Measurements from ENCODE around the gene AKNAD1.
"Not testable (repeated sequence)": the region's sequence is repeated elsewhere in the genome, so short reads cannot be mapped to it uniquely, and the experiment has no call there.

The AKNAD1 gene

DNA sequence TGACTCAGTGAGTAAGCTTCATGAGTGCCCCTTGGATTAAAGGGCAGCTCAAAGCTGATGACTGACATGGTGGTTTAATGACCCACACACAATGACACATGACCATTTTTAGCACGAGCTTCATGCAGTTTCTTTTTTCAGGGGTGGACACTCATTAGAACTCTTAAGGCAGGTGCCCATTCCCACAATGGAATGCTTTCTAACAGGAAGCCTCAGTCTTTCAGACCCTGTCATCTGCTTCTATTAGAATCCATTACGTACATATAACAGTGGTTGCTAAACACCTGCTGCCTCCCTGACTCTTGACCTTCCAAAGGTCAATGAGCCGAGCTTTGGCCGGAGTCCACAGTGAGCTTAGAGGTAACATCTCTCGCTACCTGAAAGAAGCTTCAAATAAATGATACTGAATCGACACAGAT lies 27.4 kb downstream of the AKNAD1 start:
- DNase-seq = no peak

GRCh38 chr1:108828074-108828961 lies 28.6 kb downstream of the AKNAD1 start:
- DNase-seq = peak; percentile 38

- no peak for DNase-seq
These were observed 30.7 kb downstream of the AKNAD1 start for GRCh38 chr1:108826081-108826635.

- no peak for DNase-seq
These were observed 32.8 kb downstream of the AKNAD1 start for GRCh38 chr1:108824051-108824450.

DNA sequence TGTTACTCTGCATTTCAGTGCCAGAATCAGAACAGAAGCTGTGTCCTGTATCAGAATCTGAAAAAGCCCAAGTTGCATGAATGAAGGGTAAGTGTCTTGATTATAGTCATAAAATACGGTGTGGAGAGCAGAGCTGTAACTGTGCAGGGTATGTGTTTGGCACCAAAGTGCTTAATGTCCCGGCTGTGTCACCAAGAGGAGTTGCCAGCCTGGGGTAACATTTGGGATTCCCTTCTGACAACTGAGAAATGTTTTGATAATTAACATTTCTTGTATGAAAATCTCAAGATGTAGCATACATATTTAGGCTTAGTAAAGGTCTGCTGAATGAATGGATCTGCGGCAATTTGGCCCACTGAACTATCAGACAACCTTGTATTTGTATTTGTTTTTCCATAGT lies 33.3 kb downstream of the AKNAD1 start:
- DNase-seq = no peak

DNA sequence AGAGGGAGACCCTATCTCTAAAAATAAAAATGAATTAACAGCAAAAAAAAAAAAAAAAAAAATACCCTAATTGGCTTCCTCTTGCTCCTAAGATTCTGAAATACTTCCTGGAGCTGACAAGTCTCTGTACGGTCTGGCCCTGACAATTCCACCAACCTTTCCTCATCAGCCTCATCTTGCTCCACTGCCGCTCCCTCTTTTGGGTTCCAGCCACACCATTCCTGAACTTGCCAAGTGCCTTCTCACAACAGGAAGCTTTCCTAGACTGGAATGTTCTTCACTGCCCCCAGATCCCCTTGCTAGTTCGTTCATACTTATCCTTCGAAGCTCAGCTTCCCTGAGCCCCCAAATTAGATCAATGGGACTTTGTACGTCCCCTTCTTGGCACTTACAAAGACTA lies 37.0 kb downstream of the AKNAD1 start:
- no peak for DNase-seq

- DNase-seq = no peak
These were observed 39.1 kb downstream of the AKNAD1 start for GRCh38 chr1:108817811-108818210.

DNA sequence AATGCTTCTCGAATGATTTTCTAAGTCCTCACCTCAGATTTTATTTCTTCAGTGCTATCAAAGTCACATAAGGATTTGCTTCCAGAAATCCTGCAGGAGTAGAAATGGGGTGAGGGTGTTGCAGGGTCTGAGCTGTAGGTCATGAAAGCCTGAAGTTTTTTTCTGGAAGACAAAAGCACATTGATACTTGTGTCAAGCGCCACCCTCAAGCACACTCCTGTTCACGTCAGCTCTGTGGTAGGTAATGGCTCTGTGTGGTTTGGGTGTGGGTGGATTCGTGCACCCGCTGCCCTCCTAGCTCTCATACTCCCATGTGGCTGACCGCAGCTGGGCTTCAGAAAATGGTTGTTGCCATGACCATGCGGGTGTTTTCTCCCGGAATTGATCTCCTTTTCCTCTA lies 39.9 kb downstream of the AKNAD1 start:
- no peak for DNase-seq

GRCh38 chr1:108816049-108816893 lies 40.6 kb downstream of the AKNAD1 start:
- no peak for DNase-seq

- DNase-seq = no peak
These were observed 41.3 kb downstream of the AKNAD1 start for GRCh38 chr1:108815566-108815965.

DNA sequence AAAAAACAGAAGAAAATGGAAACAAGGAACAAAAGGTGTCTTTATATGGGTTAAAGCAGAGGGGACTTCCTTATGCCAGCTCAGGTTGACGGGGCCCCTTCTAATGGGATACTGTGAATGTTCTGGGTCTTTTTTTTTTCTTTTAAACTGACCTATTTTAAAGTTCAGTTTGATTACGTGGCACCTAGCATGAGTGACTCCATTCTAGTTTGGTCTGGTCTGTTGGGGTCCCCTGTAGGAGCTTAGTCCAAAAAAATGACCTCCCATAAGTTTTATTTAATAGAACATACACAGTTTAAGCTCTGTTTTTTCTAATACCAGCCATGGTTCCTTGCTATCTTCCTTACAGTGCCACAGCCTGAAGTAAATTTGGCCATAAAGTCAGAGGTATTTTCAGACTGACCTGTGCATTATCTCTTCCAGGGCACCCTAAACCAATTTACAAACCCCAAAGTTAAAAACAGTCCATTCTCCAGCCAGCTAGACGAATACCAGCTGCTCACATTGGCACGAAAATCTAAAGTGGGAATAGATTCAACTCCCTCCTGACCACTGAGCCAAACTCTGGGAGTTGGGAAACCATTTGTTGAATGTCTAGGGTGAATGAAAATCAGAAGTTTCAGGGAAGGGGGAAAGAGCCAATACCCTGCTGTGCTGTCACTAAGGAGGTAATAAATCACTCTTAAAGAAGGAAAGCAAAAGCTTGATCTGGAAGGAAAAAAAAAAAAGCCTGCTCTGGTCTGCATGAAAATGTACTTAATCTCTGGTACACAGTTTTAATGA lies 42.4 kb downstream of the AKNAD1 start:
- no peak for DNase-seq

- DNase-seq = no peak
These were observed 43.6 kb downstream of the AKNAD1 start for GRCh38 chr1:108813326-108813725.

DNA sequence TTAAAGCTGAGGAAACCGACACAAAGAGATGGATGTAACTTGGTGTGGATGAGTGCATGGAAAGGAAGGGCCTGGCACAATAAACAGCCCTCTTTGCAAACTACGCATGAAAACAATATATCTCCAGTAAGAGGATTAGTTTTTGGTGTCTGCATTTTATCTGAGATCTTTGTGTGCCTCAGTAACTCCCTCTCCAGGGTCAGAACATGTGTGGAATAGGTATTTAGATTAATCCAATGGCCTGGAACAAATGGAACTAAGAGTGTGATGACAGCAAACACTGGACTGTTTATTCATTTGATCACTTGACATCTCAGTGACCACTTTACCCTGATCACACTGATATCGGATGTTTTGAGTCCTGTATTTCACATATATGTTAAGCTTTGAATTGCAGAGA lies 45.3 kb downstream of the AKNAD1 start:
- DNase-seq = no peak

DNA sequence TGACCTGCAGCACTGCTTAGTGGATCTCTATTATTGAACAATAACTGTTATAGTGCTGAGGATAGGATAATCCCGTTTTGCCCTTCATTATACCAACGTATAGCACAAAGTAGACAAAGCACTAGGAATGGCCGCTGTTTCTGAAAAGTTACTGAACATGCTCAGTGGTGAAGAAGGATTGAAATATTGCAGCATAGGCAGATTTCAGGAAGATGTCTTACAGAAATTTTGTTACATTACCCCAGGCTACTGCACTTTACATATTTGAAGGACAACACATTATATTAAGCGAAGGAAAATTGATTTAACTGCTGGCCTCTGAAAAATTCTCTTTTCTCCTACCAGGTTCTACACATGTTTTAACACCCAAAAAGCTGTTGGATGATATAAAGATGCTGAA lies 48.5 kb downstream of the AKNAD1 start:
- no peak for DNase-seq

- no peak for DNase-seq
These were observed 53.3 kb downstream of the AKNAD1 start for GRCh38 chr1:108803548-108803947.

DNA sequence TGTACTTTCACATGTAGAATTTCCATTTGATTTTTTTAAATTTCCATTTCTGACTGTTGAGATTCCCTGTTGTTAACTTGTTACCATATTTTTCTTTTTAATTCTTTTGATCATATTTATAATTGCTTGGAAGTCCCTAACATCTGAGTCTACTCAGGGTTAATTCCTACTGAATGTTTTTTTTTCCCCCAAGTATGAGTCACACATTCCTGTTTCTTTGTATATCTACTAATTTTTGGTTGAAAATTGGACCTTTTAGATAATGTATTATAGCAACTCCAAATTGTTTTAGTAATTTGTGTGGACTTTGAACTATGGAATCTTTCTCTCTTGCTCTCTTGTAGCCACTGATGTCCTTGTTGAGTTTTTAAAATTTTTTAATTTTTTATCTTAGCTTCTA lies 55.8 kb downstream of the AKNAD1 start:
- DNase-seq = no peak

GRCh38 chr1:108799001-108799400 lies 57.9 kb downstream of the AKNAD1 start:
- no peak for DNase-seq

DNA sequence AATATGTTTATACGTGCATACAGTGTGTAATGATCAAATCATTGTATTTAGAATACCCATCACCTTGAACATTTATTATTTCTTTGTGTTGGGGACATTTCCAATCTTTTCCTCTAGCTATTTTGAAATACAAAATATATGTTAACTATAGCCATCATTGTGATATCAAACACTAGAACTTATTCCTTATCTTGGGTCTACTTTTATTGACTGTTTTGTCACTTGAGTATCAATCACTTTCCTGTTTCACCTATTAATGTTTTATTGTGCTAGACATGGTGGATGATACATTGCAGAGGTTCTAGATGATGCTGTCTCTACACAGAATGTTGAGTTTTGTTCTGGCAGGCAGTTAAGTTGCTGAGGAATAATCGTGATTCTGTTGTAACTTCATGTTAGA lies 64.5 kb downstream of the AKNAD1 start:
- no peak for DNase-seq

GRCh38 chr1:108791790-108792189 lies 65.1 kb downstream of the AKNAD1 start:
- no peak for DNase-seq

GRCh38 chr1:108785880-108786279 lies 71.0 kb downstream of the AKNAD1 start:
- DNase-seq = no peak

GRCh38 chr1:108785264-108785663 lies 71.6 kb downstream of the AKNAD1 start:
- DNase-seq = no peak

DNA sequence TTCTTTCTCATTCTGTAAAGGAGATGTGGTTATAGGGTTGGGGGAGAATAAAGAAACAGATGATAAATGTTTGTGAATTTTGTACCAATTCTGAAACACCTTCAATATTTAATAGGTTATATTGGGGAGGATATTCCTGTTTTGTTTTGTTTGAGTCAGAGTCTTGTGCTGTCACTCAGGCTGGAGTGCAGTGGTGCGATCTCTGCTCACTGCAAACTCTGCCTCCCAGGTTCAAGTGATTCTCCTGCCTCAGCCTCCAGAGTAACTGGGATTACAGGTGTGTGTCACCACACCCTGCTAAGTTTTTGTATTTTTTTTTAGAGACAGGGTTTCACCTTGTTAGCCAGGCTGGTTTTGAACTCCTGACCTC lies 75.3 kb downstream of the AKNAD1 start:
- not testable (repeated sequence) for DNase-seq
